ENCODE results near the gene USP17L18.
"Not testable (repeated sequence)": the region's sequence is repeated elsewhere in the genome, so short reads cannot be mapped to it uniquely, and the experiment has no call there.

Gene USP17L18, protein sequence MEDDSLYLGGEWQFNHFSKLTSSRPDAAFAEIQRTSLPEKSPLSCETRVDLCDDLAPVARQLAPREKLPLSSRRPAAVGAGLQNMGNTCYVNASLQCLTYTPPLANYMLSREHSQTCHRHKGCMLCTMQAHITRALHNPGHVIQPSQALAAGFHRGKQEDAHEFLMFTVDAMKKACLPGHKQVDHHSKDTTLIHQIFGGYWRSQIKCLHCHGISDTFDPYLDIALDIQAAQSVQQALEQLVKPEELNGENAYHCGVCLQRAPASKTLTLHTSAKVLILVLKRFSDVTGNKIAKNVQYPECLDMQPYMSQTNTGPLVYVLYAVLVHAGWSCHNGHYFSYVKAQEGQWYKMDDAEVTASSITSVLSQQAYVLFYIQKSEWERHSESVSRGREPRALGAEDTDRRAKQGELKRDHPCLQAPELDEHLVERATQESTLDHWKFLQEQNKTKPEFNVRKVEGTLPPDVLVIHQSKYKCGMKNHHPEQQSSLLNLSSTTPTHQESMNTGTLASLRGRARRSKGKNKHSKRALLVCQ

DNA sequence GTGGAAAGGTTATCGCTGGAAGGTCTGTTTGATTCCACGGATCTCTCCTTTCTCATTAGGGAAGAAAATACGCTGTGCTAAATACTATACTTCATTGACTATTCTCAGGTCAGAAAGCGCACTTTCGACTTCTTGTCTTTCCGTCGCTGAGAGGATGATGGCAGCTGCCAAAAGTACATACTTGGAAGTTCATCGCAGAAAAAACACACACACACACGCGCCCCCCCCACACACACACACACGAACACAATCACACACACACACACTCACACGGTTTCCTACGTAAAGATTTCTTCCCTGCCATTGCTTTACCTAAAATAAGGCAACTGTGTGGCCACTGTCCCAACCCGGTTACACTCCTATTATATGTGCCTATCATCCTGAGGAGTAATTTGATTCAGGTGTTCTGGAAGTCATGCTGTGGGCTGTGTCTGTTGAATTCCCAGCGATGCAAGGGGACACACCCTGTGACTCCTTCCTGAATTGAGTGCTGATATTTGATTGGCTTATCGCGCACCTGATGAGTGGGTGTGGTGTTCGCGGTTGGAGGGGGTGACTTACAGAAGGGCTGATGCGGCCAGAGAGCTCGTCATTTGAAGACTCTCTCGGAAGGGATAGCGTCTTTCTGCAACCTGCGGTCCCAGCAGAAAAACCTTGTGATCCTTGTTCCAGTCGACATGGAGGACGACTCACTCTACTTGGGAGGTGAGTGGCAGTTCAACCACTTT is at the start of gene USP17L18:
TSS of gene USP17L18 (plus strand) at position 678 of the 728 bp plus-strand sequence. CDS start at position 678, 0 bp downstream.
- not testable (repeated sequence) for H3K9me3 Mint-ChIP-seq; H3K4me1 Mint-ChIP-seq; H3K27me3 Mint-ChIP-seq; H3K36me3 Mint-ChIP-seq (ENCODE audit: insufficient read depth); H3K4me3 Mint-ChIP-seq; ATAC-seq (replicated peaks; ENCODE audit: extremely low read depth, poor library complexity, severe bottlenecking); H3K27ac Mint-ChIP-seq (ENCODE audit: low read depth); DNase-seq (ENCODE audit: low spot score in 2 of 2)

- not testable (repeated sequence) for H3K4me3 Mint-ChIP-seq; H3K27me3 Mint-ChIP-seq; H3K36me3 Mint-ChIP-seq (ENCODE audit: insufficient read depth); ATAC-seq (replicated peaks; ENCODE audit: extremely low read depth, poor library complexity, severe bottlenecking); H3K4me1 Mint-ChIP-seq; DNase-seq (ENCODE audit: low spot score in 2 of 2); H3K9me3 Mint-ChIP-seq; H3K27ac Mint-ChIP-seq (ENCODE audit: low read depth)
Measured at GRCh38 chr4:9210357-9210756, 38.1 kb upstream of the USP17L18 start, which contains the start of gene USP17L10. USP17L10 (plus strand) TSS chr4:9210657; CDS start chr4:9210657, 0 bp downstream.

- not testable (repeated sequence) for H3K4me3 Mint-ChIP-seq; H3K36me3 Mint-ChIP-seq (ENCODE audit: insufficient read depth); H3K9me3 Mint-ChIP-seq; H3K27me3 Mint-ChIP-seq; ATAC-seq (replicated peaks; ENCODE audit: extremely low read depth, poor library complexity, severe bottlenecking); H3K4me1 Mint-ChIP-seq; H3K27ac Mint-ChIP-seq (ENCODE audit: low read depth)
- peak in 1 of 2 donors; percentile 6 for DNase-seq (ENCODE audit: low spot score in 2 of 2)
Measured at GRCh38 chr4:9214701-9215100, 33.7 kb upstream of the USP17L18 start.

- not testable (repeated sequence) for H3K27me3 Mint-ChIP-seq; H3K27ac Mint-ChIP-seq (ENCODE audit: low read depth); DNase-seq (ENCODE audit: low spot score in 2 of 2); H3K4me3 Mint-ChIP-seq; H3K4me1 Mint-ChIP-seq; H3K9me3 Mint-ChIP-seq; ATAC-seq (replicated peaks; ENCODE audit: extremely low read depth, poor library complexity, severe bottlenecking); H3K36me3 Mint-ChIP-seq (ENCODE audit: insufficient read depth)
Measured at GRCh38 chr4:9215105-9215504, 33.3 kb upstream of the USP17L18 start, which contains the start of gene USP17L11. USP17L11 (plus strand) TSS chr4:9215405; CDS start chr4:9215405, 0 bp downstream.

- not testable (repeated sequence) for ATAC-seq (replicated peaks; ENCODE audit: extremely low read depth, poor library complexity, severe bottlenecking); H3K36me3 Mint-ChIP-seq (ENCODE audit: insufficient read depth); H3K27me3 Mint-ChIP-seq; H3K27ac Mint-ChIP-seq (ENCODE audit: low read depth); H3K9me3 Mint-ChIP-seq; H3K4me3 Mint-ChIP-seq; DNase-seq (ENCODE audit: low spot score in 2 of 2); H3K4me1 Mint-ChIP-seq
Measured at GRCh38 chr4:9219852-9220251, 28.6 kb upstream of the USP17L18 start, which contains the start of gene USP17L12. USP17L12 (plus strand) TSS chr4:9220152; CDS start chr4:9220152, 0 bp downstream.

GRCh38 chr4:9224596-9224995 is 23.8 kb upstream of the USP17L18 start, which contains the start of gene USP17L13:
USP17L13 (plus strand) TSS chr4:9224896; CDS start chr4:9224896, 0 bp downstream.
- not testable (repeated sequence) for H3K27ac Mint-ChIP-seq (ENCODE audit: low read depth); DNase-seq (ENCODE audit: low spot score in 2 of 2); H3K27me3 Mint-ChIP-seq; H3K4me3 Mint-ChIP-seq; H3K4me1 Mint-ChIP-seq; H3K9me3 Mint-ChIP-seq; ATAC-seq (replicated peaks; ENCODE audit: extremely low read depth, poor library complexity, severe bottlenecking); H3K36me3 Mint-ChIP-seq (ENCODE audit: insufficient read depth)

GRCh38 chr4:9230249-9230648 is 18.2 kb upstream of the USP17L18 start:
- H3K27me3 Mint-ChIP-seq; H3K9me3 Mint-ChIP-seq; H3K36me3 Mint-ChIP-seq (ENCODE audit: insufficient read depth); H3K4me1 Mint-ChIP-seq; H3K27ac Mint-ChIP-seq (ENCODE audit: low read depth); ATAC-seq (replicated peaks; ENCODE audit: extremely low read depth, poor library complexity, severe bottlenecking); H3K4me3 Mint-ChIP-seq; DNase-seq (ENCODE audit: low spot score in 2 of 2): not testable (repeated sequence)

- not testable (repeated sequence) for H3K27me3 Mint-ChIP-seq; ATAC-seq (replicated peaks; ENCODE audit: extremely low read depth, poor library complexity, severe bottlenecking); DNase-seq (ENCODE audit: low spot score in 2 of 2); H3K27ac Mint-ChIP-seq (ENCODE audit: low read depth); H3K4me3 Mint-ChIP-seq; H3K4me1 Mint-ChIP-seq; H3K36me3 Mint-ChIP-seq (ENCODE audit: insufficient read depth); H3K9me3 Mint-ChIP-seq
Measured at GRCh38 chr4:9234085-9234484, 14.3 kb upstream of the USP17L18 start, which contains the start of gene USP17L15. USP17L15 (plus strand) TSS chr4:9234385; CDS start chr4:9234385, 0 bp downstream.

DNA sequence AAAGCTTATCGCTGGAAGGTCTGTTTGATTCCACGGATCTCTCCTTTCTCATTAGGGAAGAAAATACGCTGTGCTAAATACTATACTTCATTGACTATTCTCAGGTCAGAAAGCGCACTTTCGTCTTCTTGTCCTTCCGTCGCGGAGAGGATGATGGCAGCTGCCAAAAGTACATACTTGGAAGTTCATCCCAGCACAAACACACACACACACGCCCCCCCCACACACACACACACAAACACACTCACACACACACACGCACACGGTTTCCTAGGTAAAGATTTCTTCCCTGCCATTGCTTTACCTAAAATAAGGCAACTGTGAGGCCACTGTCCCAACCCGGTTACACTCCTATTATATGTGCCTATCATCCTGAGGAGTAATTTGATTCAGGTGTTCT is 10.0 kb upstream of the USP17L18 start:
- H3K4me1 Mint-ChIP-seq; H3K4me3 Mint-ChIP-seq; H3K27me3 Mint-ChIP-seq; H3K36me3 Mint-ChIP-seq (ENCODE audit: insufficient read depth); ATAC-seq (replicated peaks; ENCODE audit: extremely low read depth, poor library complexity, severe bottlenecking); H3K9me3 Mint-ChIP-seq; H3K27ac Mint-ChIP-seq (ENCODE audit: low read depth): not testable (repeated sequence)
- peak in 1 of 2 donors; percentile 14 for DNase-seq (ENCODE audit: low spot score in 2 of 2)

GRCh38 chr4:9243579-9243978 is 4.9 kb upstream of the USP17L18 start, which contains the start of gene USP17L17:
USP17L17 (plus strand) TSS chr4:9243879; CDS start chr4:9243879, 0 bp downstream.
- not testable (repeated sequence) for DNase-seq (ENCODE audit: low spot score in 2 of 2); H3K27me3 Mint-ChIP-seq; ATAC-seq (replicated peaks; ENCODE audit: extremely low read depth, poor library complexity, severe bottlenecking); H3K36me3 Mint-ChIP-seq (ENCODE audit: insufficient read depth); H3K4me1 Mint-ChIP-seq; H3K4me3 Mint-ChIP-seq; H3K27ac Mint-ChIP-seq (ENCODE audit: low read depth); H3K9me3 Mint-ChIP-seq

DNA sequence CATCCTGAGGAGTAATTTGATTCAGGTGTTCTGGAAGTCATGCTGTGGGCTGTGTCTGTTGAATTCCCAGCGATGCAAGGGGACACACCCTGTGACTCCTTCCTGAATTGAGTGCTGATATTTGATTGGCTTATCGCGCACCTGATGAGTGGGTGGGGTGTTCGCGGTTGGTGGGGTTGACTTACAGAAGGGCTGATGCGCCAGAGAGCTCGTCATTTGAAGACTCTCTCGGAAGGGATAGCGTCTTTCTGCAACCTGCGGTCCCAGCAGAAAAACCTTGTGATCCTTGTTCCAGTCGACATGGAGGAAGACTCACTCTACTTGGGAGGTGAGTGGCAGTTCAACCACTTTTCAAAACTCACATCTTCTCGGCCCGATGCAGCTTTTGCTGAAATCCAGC is 4.6 kb downstream of the USP17L18 start, which contains the start of gene USP17L19:
TSS of gene USP17L19 (plus strand) at position 301 of the 400 bp plus-strand sequence. CDS start at position 301, 0 bp downstream.
- not testable (repeated sequence) for H3K4me1 Mint-ChIP-seq; H3K36me3 Mint-ChIP-seq (ENCODE audit: insufficient read depth); H3K4me3 Mint-ChIP-seq; H3K27me3 Mint-ChIP-seq; H3K27ac Mint-ChIP-seq (ENCODE audit: low read depth); DNase-seq (ENCODE audit: low spot score in 2 of 2); H3K9me3 Mint-ChIP-seq; ATAC-seq (replicated peaks; ENCODE audit: extremely low read depth, poor library complexity, severe bottlenecking)

GRCh38 chr4:9257824-9258223 is 9.4 kb downstream of the USP17L18 start, which contains the start of gene USP17L20:
USP17L20 (plus strand) TSS chr4:9258124; CDS start chr4:9258124, 0 bp downstream.
- not testable (repeated sequence) for H3K4me1 Mint-ChIP-seq

More at GRCh38 chr4:9257824-9258223, 9.4 kb downstream of the USP17L18 start, which contains the start of gene USP17L20:
- not testable (repeated sequence) for H3K27me3 Mint-ChIP-seq; H3K4me3 Mint-ChIP-seq; H3K36me3 Mint-ChIP-seq (ENCODE audit: insufficient read depth); H3K27ac Mint-ChIP-seq (ENCODE audit: low read depth); DNase-seq (ENCODE audit: low spot score in 2 of 2); H3K9me3 Mint-ChIP-seq; ATAC-seq (replicated peaks; ENCODE audit: extremely low read depth, poor library complexity, severe bottlenecking)
